ENCODE results near the gene PHF11. TPM values are rescaled to one million over a fixed set of nuclear protein-coding genes. Genes with fewer than 3 reads are reported as not detected.
A peak's percentile ranks its signal among the peaks of the same experiment; 100 is the strongest.

The PHF11 gene
- 8.5 TPM for polyA plus RNA-seq (2013, experiment 1 of 4)
- 6.1 TPM for polyA plus RNA-seq (2013, experiment 2 of 4)
- polyA plus RNA-seq (2013, experiment 3 of 4): 7.7 TPM
- 9.5 TPM for polyA plus RNA-seq (2013, experiment 4 of 4)

GRCh38 chr13:49495783-49496762 lies at the start of gene PHF11:
Gene PHF11, plus strand, starts transcription at chr13:49495953. Its CDS starts 49 bp downstream, at chr13:49496002.
- peak within 1 kb of the TSS; percentile 55 for H3K4me3 ChIP-seq (ENCODE audit: insufficient read depth, low read depth, low read length)

GRCh38 chr13:49446473-49446872 lies 49.3 kb upstream of the PHF11 start:
- Histone ChIP-seq H3K27me3 (ENCODE audit: control insufficient read depth, insufficient read depth, low read length, poor library complexity, severe bottlenecking) (no peaks in the 10 kb centered on the region), H3K27ac (ENCODE audit: insufficient read depth, low read depth, low read length, poor library complexity, severe bottlenecking) (no peak overlapping the region), H3K4me3 (ENCODE audit: insufficient read depth, low read depth, low read length) (no peak overlapping the region), H3K36me3 (ENCODE audit: control insufficient read depth, insufficient read depth, low read length) (no peaks in the 10 kb centered on the region), H3K4me1 (ENCODE audit: control insufficient read depth, insufficient read depth, low read length) (peaks cover 3% of the 10 kb centered on the region), H3K9me3 (ENCODE audit: control insufficient read depth, low read length) (no peaks in the 10 kb centered on the region)

More at GRCh38 chr13:49495783-49496762, at the start of gene PHF11:
- H3K4me1 ChIP-seq (ENCODE audit: control insufficient read depth, insufficient read depth, low read length): no peaks in the 10 kb centered on the region
- no peaks in the 10 kb centered on the region for H3K36me3 ChIP-seq (ENCODE audit: control insufficient read depth, insufficient read depth, low read length)
- peak within 1 kb of the TSS; percentile 38 for H3K27ac ChIP-seq (ENCODE audit: insufficient read depth, low read depth, low read length, poor library complexity, severe bottlenecking)
- 6 to 8% methylated on average over 71 of the region's 71 CpGs for WGBS, 2 experiments
- H3K27me3 ChIP-seq (ENCODE audit: control insufficient read depth, insufficient read depth, low read length, poor library complexity, severe bottlenecking): peaks cover 3% of the 10 kb centered on the region
- no peaks in the 10 kb centered on the region for H3K9me3 ChIP-seq (ENCODE audit: control insufficient read depth, low read length)

- no peak overlapping the region for H3K4me3 ChIP-seq (ENCODE audit: insufficient read depth, low read depth, low read length)
- peaks cover 3% of the 10 kb centered on the region for H3K4me1 ChIP-seq (ENCODE audit: control insufficient read depth, insufficient read depth, low read length)
- WGBS, 2 experiments: 92% methylated on average over 2 of the region's 2 CpGs; no CpG with 5 or more reads in 1 of the 2 experiments
- H3K36me3 ChIP-seq (ENCODE audit: control insufficient read depth, insufficient read depth, low read length): no peaks in the 10 kb centered on the region
- H3K27ac ChIP-seq (ENCODE audit: insufficient read depth, low read depth, low read length, poor library complexity, severe bottlenecking): no peak overlapping the region
- no peaks in the 10 kb centered on the region for H3K9me3 ChIP-seq (ENCODE audit: control insufficient read depth, low read length)
- H3K27me3 ChIP-seq (ENCODE audit: control insufficient read depth, insufficient read depth, low read length, poor library complexity, severe bottlenecking): no peaks in the 10 kb centered on the region
Observed at GRCh38 chr13:49448753-49449152, 47.0 kb upstream of the PHF11 start.

GRCh38 chr13:49450105-49450819 lies 45.5 kb upstream of the PHF11 start:
- H3K27ac ChIP-seq (ENCODE audit: insufficient read depth, low read depth, low read length, poor library complexity, severe bottlenecking): peak overlapping the region; percentile 27
- no peaks in the 10 kb centered on the region for H3K27me3 ChIP-seq (ENCODE audit: control insufficient read depth, insufficient read depth, low read length, poor library complexity, severe bottlenecking)
- no peaks in the 10 kb centered on the region for H3K9me3 ChIP-seq (ENCODE audit: control insufficient read depth, low read length)
- WGBS, 2 experiments: 70 to 93% methylated on average over 1 to 3 of the region's 3 CpGs
- H3K4me1 ChIP-seq (ENCODE audit: control insufficient read depth, insufficient read depth, low read length): peaks cover 2% of the 10 kb centered on the region
- H3K4me3 ChIP-seq (ENCODE audit: insufficient read depth, low read depth, low read length): no peak overlapping the region
- H3K36me3 ChIP-seq (ENCODE audit: control insufficient read depth, insufficient read depth, low read length): no peaks in the 10 kb centered on the region

- 94% methylated on average over 5 to 6 of the region's 8 CpGs for WGBS, 2 experiments
- Histone ChIP-seq H3K27ac (ENCODE audit: insufficient read depth, low read depth, low read length, poor library complexity, severe bottlenecking) (no peak overlapping the region), H3K4me3 (ENCODE audit: insufficient read depth, low read depth, low read length) (no peak overlapping the region)
Observed at GRCh38 chr13:49452725-49453457, 42.9 kb upstream of the PHF11 start.

GRCh38 chr13:49453465-49453864 lies 42.3 kb upstream of the PHF11 start:
- Histone ChIP-seq H3K9me3 (ENCODE audit: control insufficient read depth, low read length) (no peaks in the 10 kb centered on the region), H3K36me3 (ENCODE audit: control insufficient read depth, insufficient read depth, low read length) (no peaks in the 10 kb centered on the region), H3K4me3 (ENCODE audit: insufficient read depth, low read depth, low read length) (no peak overlapping the region), H3K4me1 (ENCODE audit: control insufficient read depth, insufficient read depth, low read length) (no peaks in the 10 kb centered on the region), H3K27me3 (ENCODE audit: control insufficient read depth, insufficient read depth, low read length, poor library complexity, severe bottlenecking) (no peaks in the 10 kb centered on the region), H3K27ac (ENCODE audit: insufficient read depth, low read depth, low read length, poor library complexity, severe bottlenecking) (no peak overlapping the region)
- 92 to 94% methylated on average over 7 of the region's 7 CpGs for WGBS, 2 experiments

More at GRCh38 chr13:49452725-49453457, 42.9 kb upstream of the PHF11 start:
- Histone ChIP-seq H3K27me3 (ENCODE audit: control insufficient read depth, insufficient read depth, low read length, poor library complexity, severe bottlenecking) (no peaks in the 10 kb centered on the region), H3K4me1 (ENCODE audit: control insufficient read depth, insufficient read depth, low read length) (no peaks in the 10 kb centered on the region), H3K36me3 (ENCODE audit: control insufficient read depth, insufficient read depth, low read length) (no peaks in the 10 kb centered on the region), H3K9me3 (ENCODE audit: control insufficient read depth, low read length) (no peaks in the 10 kb centered on the region)

- no peaks in the 10 kb centered on the region for H3K27me3 ChIP-seq (ENCODE audit: control insufficient read depth, insufficient read depth, low read length, poor library complexity, severe bottlenecking)
- no peaks in the 10 kb centered on the region for H3K9me3 ChIP-seq (ENCODE audit: control insufficient read depth, low read length)
- no peak overlapping the region for H3K4me3 ChIP-seq (ENCODE audit: insufficient read depth, low read depth, low read length)
- no peaks in the 10 kb centered on the region for H3K4me1 ChIP-seq (ENCODE audit: control insufficient read depth, insufficient read depth, low read length)
- 84% methylated on average over 4 of the region's 4 CpGs; no CpG with 5 or more reads in 1 of the 2 experiments for WGBS, 2 experiments
- H3K36me3 ChIP-seq (ENCODE audit: control insufficient read depth, insufficient read depth, low read length): no peaks in the 10 kb centered on the region
- no peak overlapping the region for H3K27ac ChIP-seq (ENCODE audit: insufficient read depth, low read depth, low read length, poor library complexity, severe bottlenecking)
Observed at GRCh38 chr13:49454388-49455006, 41.3 kb upstream of the PHF11 start.

GRCh38 chr13:49455007-49455398 lies 40.8 kb upstream of the PHF11 start:
- no peaks in the 10 kb centered on the region for H3K36me3 ChIP-seq (ENCODE audit: control insufficient read depth, insufficient read depth, low read length)
- H3K4me1 ChIP-seq (ENCODE audit: control insufficient read depth, insufficient read depth, low read length): no peaks in the 10 kb centered on the region
- H3K27me3 ChIP-seq (ENCODE audit: control insufficient read depth, insufficient read depth, low read length, poor library complexity, severe bottlenecking): no peaks in the 10 kb centered on the region
- no peak overlapping the region for H3K27ac ChIP-seq (ENCODE audit: insufficient read depth, low read depth, low read length, poor library complexity, severe bottlenecking)
- no peak overlapping the region for H3K4me3 ChIP-seq (ENCODE audit: insufficient read depth, low read depth, low read length)
- H3K9me3 ChIP-seq (ENCODE audit: control insufficient read depth, low read length): no peaks in the 10 kb centered on the region

- 100% methylated on average over 1 of the region's 1 CpG; no CpG with 5 or more reads in 1 of the 2 experiments for WGBS, 2 experiments
- Histone ChIP-seq H3K9me3 (ENCODE audit: control insufficient read depth, low read length) (peaks cover 1% of the 10 kb centered on the region), H3K27me3 (ENCODE audit: control insufficient read depth, insufficient read depth, low read length, poor library complexity, severe bottlenecking) (no peaks in the 10 kb centered on the region), H3K27ac (ENCODE audit: insufficient read depth, low read depth, low read length, poor library complexity, severe bottlenecking) (no peak overlapping the region), H3K4me3 (ENCODE audit: insufficient read depth, low read depth, low read length) (no peak overlapping the region), H3K36me3 (ENCODE audit: control insufficient read depth, insufficient read depth, low read length) (peaks cover 3% of the 10 kb centered on the region), H3K4me1 (ENCODE audit: control insufficient read depth, insufficient read depth, low read length) (no peaks in the 10 kb centered on the region)
Observed at GRCh38 chr13:49456156-49456555, 39.6 kb upstream of the PHF11 start.
